Astrocyte of the cerebellum (primary cell): ENCODE data around the gene PIK3IP1.
"Not testable (repeated sequence)": the region's sequence is repeated elsewhere in the genome, so short reads cannot be mapped to it uniquely, and the experiment has no call there.

Experiments used
- DNase-seq: peaks from one replicate; pipeline ENCODE4 v3.0.0-alpha.2; 2011; ENCODE audit warnings: low read depth
- H3K4me3 ChIP-seq: 2 replicates; pipeline ENCODE4 v1.5.1; 2011; ENCODE audit warnings: mild to moderate bottlenecking, low read depth, low read length, moderate library complexity
- CTCF ChIP-seq: IDR thresholded peaks from 2 replicates; pipeline ENCODE4 v1.5.1; 2012; ENCODE audit warnings: low read length, low read depth, moderate library complexity, mild to moderate bottlenecking; ENCODE audit errors: missing control alignments
- in situ Hi-C: cut with HindIII; loops from 2 replicates; pipeline ENCODE4 v1.10.0; 2017; ENCODE audit warnings: low sequenced_read_pairs

The PIK3IP1 gene

GRCh38 chr22:31328544-31328960, 36.3 kb upstream of the PIK3IP1 start:
- in situ Hi-C loops, result no loop called here

GRCh38 chr22:31327806-31328543, 35.7 kb upstream of the PIK3IP1 start:
- no peak for TF ChIP-seq CTCF
- in situ Hi-C loops, result no loop called here
- DNase-seq, result no peak
- H3K4me3 ChIP-seq, result no peak overlapping the region

More at GRCh38 chr22:31328544-31328960, 36.3 kb upstream of the PIK3IP1 start:
- no peak overlapping the region for H3K4me3 ChIP-seq
- DNase-seq, result no peak
- TF ChIP-seq CTCF, result no peak

- no peak for DNase-seq
- TF ChIP-seq CTCF, result no peak
- in situ Hi-C loops, result no loop called here
- no peak overlapping the region for H3K4me3 ChIP-seq
These were observed 34.6 kb upstream of the PIK3IP1 start for GRCh38 chr22:31326877-31327276.

GRCh38 chr22:31323578-31324550, 31.6 kb upstream of the PIK3IP1 start:
- no peak for DNase-seq
- H3K4me3 ChIP-seq, result no peak overlapping the region
- in situ Hi-C loops, result no loop called here
- TF ChIP-seq CTCF, result no peak

GRCh38 chr22:31321421-31321820, 29.1 kb upstream of the PIK3IP1 start:
- no peak for TF ChIP-seq CTCF
- H3K4me3 ChIP-seq, result no peak overlapping the region
- in situ Hi-C loops, result no loop called here
- no peak for DNase-seq

- in situ Hi-C loops, DNase-seq, H3K4me3 ChIP-seq: not testable (repeated sequence)
These were observed 21.9 kb upstream of the PIK3IP1 start for GRCh38 chr22:31314220-31314619.
